GDM1 (cell line): ENCODE data around the gene ROCK2.

ENCODE experiments used
- DNase-seq: peaks from one replicate; lab custom pipeline; 2025; lab: John Stamatoyannopoulos, UW

Gene ROCK2

GRCh38 chr2:11344342-11344955, at the start of gene ROCK2:
ROCK2 (minus strand) TSS chr2:11344636; CDS start chr2:11344136, 500 bp downstream.
- peak; percentile 86 for DNase-seq

DNA sequence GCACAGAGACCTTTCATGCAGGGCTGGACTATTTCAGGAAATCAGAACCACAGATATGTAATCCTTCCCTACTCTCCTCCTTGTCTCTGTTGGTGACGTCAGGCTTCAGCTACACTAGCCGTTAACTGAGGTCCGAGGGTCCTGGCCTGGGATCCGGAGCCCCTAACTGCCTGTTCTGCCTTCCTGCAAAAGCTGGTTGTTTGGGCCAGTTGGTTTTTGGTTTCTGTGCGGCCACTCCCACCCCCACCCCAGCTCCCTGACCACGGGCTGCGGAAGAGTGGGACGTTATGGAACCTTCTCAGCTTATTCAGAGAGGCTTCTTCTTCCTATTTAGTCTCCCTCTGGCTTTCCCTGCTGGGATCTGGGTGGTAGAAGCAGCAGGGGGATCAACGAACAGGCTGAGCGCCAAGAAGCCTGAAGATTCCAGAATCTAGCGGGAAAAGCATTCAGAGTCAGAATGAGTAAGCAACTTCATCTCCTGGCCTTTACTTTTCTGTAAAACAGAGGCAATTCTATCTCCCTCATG, 49.3 kb upstream of the ROCK2 start:
- DNase-seq, result no peak

GRCh38 chr2:11391942-11392266, 47.5 kb upstream of the ROCK2 start:
- no peak for DNase-seq

- DNase-seq, result no peak
Observed at GRCh38 chr2:11390399-11390658, 45.9 kb upstream of the ROCK2 start.

DNA sequence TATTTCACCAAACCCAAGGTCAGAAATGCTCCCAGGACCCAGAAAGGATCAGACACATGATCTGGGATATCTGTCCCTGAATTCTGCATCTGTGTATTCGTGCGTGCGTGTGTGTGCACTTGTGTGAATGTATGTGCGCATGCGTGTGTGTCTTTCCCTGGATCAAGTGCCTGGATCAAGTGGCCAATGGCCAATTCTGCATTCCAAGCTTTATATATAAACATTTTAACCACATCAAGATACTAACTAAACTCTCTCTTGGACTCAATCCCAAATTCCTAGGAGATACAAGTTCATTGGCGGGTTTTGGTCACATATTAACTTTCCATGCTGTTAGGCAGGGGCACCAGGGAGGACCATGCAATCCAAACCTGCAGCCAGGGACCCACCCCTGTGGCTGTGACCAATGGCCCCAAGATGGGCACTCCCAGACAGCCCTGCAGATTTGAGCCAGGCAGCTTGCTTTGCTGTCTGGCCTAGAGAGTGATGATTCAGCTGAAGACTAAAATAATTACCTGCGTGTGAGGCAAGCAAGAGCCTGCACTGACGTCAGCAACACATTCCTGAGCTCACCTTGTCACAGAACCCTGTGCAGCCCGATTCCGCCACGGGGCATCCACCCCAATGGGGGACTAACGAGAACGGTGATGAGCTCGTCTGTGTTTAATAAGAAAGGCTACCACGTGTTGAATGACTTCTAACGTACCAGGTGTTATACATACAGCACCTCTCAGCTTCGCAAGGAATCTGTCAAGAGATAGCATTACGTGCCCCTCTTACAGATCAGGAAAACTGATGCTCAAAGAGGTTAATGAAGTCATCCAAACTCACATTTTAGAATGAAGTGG, 45.3 kb upstream of the ROCK2 start:
- DNase-seq, result no peak

- no peak for DNase-seq
Observed at GRCh38 chr2:11389052-11389420, 44.6 kb upstream of the ROCK2 start.

GRCh38 chr2:11388262-11389051, 44.0 kb upstream of the ROCK2 start:
- DNase-seq, result no peak

- DNase-seq, result no peak
Observed at GRCh38 chr2:11387843-11388242, 43.4 kb upstream of the ROCK2 start.

DNA sequence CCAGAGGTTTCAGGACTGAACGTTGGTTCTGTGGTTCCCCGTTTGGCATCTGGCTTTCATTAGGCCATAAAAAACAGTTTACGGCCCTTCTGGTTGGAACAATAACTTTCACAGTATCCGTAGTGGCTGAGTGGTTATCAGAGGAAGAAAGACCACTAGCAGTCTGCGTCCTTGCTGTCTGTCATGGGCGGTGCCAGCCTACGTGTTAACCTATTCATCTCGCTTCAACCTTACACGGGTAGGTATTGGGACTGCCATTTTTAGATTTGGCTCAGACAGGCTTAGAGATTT, 42.6 kb upstream of the ROCK2 start:
- DNase-seq, result no peak

DNA sequence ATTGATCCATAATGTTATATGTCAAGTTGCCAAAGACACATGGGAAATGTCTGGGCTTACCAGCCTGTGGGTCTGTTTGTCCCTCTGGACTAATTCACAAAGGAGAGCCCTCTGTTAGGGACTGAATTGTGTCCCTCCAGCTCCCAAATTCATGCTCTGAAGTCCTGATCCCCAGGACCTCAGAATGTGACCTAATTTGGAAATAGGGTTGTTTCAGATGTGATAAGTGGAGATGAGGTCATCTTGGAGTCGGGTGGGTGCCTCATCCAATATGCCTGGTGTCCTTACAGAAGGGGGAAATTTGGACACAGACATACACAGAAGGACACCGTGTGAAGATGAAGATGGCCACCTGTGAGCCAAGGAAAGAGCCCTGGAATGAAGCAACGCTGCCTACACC, 41.4 kb upstream of the ROCK2 start:
- DNase-seq, result no peak

- no peak for DNase-seq
Observed at GRCh38 chr2:11385216-11385615, 40.8 kb upstream of the ROCK2 start.

- no peak for DNase-seq
Observed at GRCh38 chr2:11379558-11379957, 35.1 kb upstream of the ROCK2 start.

DNA sequence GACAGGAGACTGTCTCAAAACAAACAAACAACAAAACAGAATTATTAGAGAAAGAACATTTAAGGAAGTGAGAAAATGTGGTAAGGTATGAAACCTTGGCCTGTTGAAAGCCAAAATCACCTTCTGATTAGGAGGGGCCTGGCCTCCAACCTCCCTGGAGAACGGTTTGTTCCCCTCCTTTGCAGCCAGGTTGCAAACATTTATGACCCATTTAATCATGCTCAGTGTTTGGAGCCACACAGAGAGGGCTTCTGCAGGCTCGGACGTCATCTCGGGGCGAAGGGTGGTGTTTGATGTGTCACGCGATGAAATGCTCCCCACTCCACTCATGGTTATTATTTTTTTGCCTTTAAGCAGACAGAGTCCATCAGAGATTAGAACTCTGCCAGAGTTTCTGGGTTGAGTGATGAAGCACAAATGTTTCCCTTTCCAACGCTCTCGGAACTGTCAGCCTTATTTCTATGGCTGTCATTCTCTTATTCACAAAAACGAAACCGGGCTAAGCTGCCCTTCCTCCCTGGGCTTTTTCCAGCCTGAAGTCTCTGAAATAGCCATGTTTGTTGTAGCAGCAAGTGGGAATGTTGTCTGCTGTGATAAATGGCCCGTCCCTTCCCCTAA, 33.6 kb upstream of the ROCK2 start:
- no peak for DNase-seq

- no peak for DNase-seq
Observed at GRCh38 chr2:11376071-11376470, 31.6 kb upstream of the ROCK2 start.

GRCh38 chr2:11375689-11376027, 31.2 kb upstream of the ROCK2 start:
- no peak for DNase-seq

- no peak for DNase-seq
Observed at GRCh38 chr2:11375025-11375688, 30.7 kb upstream of the ROCK2 start.

DNA sequence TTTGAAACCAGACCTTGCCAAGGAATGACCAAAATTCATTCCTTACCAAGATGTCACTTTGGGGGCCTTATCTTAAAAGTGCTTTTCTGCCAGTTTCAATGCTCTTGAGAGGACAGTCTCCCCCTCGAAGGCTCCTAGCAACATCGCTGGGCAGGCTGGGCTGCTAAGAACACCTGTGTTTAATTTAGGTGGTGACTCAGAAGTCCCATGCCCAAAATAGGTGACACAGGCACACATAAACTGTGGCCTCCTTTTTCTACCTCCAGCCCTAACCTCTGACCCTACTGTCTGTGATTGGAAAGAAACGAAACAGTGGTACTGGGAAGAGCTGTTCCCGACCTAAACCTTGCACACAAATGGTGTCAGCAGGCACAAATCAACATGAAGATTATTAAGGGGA, 28.7 kb upstream of the ROCK2 start:
- no peak for DNase-seq

DNA sequence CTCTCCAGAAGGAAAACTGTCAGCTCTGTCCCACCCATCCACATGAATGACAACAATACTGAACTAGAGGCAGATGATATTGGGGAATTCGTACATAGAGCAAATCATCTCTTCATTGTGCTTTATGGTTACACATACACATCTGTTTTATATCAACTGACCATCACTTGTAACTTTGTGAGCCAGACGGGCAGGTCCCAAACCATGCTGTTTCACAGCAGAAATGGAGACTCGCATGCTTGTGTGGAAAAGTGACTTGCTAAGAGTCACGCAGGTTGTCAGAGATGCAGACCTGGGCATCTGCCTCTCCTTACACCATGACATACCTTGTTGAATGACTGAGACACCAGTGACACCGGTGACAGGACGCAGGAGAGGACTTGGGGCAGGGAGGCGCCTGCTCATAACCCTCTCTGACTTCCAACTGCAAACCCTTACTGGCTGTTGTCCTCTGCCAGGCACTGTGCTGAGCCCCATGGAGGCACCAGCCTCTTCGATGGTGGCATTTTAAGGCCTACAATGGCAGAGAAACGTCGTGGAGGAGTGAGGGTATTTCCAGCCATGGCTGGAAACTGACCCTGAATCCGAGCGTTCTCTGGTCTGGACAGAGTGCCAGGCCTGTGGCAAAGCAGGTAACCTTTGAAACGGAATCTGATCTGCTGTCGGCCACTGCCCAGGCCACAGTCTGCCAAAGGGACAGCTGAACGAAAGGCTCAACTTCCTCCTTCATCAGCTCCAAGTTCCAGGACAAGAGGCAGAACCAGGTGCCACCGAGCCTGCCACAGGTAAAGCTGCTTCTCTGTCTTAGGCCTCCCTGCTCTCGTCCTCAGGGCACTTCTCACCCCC, 26.9 kb upstream of the ROCK2 start:
- no peak for DNase-seq

DNA sequence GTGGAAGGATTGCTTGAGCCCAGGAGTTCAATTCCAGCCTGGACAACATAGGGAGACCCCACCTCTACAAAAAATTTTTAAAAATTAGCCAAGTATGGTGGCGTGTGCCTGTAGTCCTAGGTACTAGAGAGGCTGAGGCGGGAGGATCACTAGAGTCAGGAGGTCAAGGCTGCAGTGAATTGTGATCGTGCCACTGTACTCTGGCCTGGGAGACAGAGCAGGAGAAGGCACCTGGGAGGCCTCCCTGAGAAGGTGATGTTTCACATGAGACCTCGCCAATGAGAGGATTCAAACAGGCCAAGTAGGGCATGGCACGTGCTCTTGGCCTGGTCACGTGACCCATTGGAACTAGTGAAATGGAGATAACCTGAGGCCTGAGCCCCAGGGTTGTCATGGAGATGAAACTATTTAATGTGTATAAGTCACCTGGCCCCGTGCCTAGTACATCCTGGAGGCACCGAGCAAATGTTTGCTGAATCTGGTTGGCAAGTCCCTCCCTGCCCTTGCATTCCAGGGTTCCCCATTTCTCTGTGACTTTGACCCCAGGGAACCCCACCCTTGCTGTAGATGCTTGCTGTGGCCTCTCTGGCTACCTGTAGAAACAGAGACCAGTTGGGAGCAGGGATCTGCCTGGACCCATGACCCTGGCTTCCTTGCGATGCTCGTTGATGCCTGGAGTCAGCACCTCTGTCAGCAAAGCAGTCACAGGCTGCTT, 26.1 kb upstream of the ROCK2 start:
- no peak for DNase-seq

- DNase-seq, result no peak
Observed at GRCh38 chr2:11368059-11368572, 23.7 kb upstream of the ROCK2 start.
